ENCODE results near the gene FES.

DNA sequence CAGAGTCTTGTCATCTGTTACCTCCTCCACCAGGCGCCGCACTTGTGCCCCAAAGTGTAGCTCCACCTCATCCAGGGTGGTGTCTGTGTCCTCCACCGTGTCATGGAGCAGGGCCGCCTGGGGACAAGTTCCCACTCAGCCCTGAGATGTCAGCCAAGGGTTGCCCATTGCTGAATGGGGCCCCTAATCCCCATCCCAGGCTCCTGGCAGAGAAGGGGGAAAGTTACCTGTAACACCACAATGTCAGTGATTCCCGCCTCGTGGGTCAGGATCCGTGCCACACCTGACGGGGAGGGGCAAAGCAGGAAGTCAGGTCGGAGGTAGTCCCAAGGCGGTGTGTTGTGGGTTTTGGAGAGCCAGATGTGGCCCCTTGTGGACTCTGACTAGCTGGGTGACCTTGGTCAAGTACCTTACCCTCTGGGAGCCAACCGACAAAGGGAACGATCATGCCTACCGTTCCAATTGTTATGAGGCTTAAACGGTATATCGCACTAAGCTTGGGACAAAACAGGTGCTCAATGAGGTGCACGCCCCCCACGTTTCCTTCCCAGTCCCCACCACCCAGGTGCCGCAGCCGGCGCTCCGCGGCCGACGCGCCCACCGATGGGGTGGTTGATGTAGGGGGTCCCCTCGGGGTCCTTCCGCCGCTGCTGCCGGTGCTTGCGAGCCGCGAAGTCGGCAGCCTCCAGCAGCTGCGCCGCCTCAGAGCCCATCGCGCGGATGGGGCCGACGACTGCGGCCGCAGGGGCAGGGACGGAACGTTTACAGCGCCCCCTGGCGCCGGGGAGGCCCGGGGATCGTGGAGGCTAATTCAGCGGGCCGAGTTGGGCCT, 47.7 kb downstream of the FES start, which contains the start of gene HDDC3:
- TF ChIP-seq, protein P1, sequence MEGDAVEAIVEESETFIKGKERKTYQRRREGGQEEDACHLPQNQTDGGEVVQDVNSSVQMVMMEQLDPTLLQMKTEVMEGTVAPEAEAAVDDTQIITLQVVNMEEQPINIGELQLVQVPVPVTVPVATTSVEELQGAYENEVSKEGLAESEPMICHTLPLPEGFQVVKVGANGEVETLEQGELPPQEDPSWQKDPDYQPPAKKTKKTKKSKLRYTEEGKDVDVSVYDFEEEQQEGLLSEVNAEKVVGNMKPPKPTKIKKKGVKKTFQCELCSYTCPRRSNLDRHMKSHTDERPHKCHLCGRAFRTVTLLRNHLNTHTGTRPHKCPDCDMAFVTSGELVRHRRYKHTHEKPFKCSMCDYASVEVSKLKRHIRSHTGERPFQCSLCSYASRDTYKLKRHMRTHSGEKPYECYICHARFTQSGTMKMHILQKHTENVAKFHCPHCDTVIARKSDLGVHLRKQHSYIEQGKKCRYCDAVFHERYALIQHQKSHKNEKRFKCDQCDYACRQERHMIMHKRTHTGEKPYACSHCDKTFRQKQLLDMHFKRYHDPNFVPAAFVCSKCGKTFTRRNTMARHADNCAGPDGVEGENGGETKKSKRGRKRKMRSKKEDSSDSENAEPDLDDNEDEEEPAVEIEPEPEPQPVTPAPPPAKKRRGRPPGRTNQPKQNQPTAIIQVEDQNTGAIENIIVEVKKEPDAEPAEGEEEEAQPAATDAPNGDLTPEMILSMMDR (IDR thresholded peaks at IDR 0.05; ENCODE audit: low read depth, low read length) = peak; percentile 92
- peak; percentile 87 for TF ChIP-seq MYC (IDR thresholded peaks at IDR 0.05; ENCODE audit: low read depth, low read length)
- TF ChIP-seq POLR2A (IDR thresholded peaks at IDR 0.05; ENCODE audit: extremely low read depth, insufficient read length) = peak; percentile 92

Data from NB4 (cell line).